ENCODE measurements around the gene CAMKK1.

The CAMKK1 gene

GRCh38 chr17:3821101-3821500, 71.8 kb downstream of the CAMKK1 start:
- H3K36me3 Mint-ChIP-seq: peaks cover 29% of the 10 kb centered on the region
- H3K9me3 Mint-ChIP-seq: no peaks in the 10 kb centered on the region
- no peak for DNase-seq (ENCODE audit: low spot score in 2 of 2)
- no peak overlapping the region for H3K27ac Mint-ChIP-seq
- no peaks in the 10 kb centered on the region for H3K27me3 Mint-ChIP-seq
- no peak overlapping the region for H3K4me3 Mint-ChIP-seq
- peaks cover 11% of the 10 kb centered on the region for H3K4me1 Mint-ChIP-seq
- no peak for ATAC-seq (ENCODE audit: low read depth)

- Mint-ChIP-seq H3K9me3 (no peaks in the 10 kb centered on the region), H3K4me1 (peaks cover 11% of the 10 kb centered on the region), H3K36me3 (peaks cover 36% of the 10 kb centered on the region), H3K4me3 (peak overlapping the region; percentile 59), H3K27me3 (no peaks in the 10 kb centered on the region), H3K27ac (peak overlapping the region; percentile 32)
- ATAC-seq (ENCODE audit: low read depth): peak; percentile 53
- DNase-seq (ENCODE audit: low spot score in 2 of 2): no peak
These were observed 74.1 kb downstream of the CAMKK1 start for GRCh38 chr17:3818786-3819185.

GRCh38 chr17:3817851-3818605, 74.8 kb downstream of the CAMKK1 start:
- H3K27ac Mint-ChIP-seq: peak overlapping the region; percentile 32
- no peaks in the 10 kb centered on the region for H3K9me3 Mint-ChIP-seq
- peaks cover 36% of the 10 kb centered on the region for H3K36me3 Mint-ChIP-seq
- H3K4me1 Mint-ChIP-seq: peaks cover 11% of the 10 kb centered on the region
- ATAC-seq (ENCODE audit: low read depth): no peak
- H3K27me3 Mint-ChIP-seq: no peaks in the 10 kb centered on the region
- no peak overlapping the region for H3K4me3 Mint-ChIP-seq
- DNase-seq (ENCODE audit: low spot score in 2 of 2): no peak

- DNase-seq (ENCODE audit: low spot score in 2 of 2): no peak
- Mint-ChIP-seq H3K27me3 (no peaks in the 10 kb centered on the region), H3K27ac (no peak overlapping the region), H3K9me3 (no peaks in the 10 kb centered on the region), H3K36me3 (peaks cover 36% of the 10 kb centered on the region), H3K4me3 (no peak overlapping the region), H3K4me1 (peaks cover 18% of the 10 kb centered on the region)
- ATAC-seq (ENCODE audit: low read depth): no peak
These were observed 76.9 kb downstream of the CAMKK1 start for GRCh38 chr17:3815925-3816324.

- Mint-ChIP-seq H3K9me3 (no peaks in the 10 kb centered on the region), H3K4me3 (no peak overlapping the region), H3K4me1 (peaks cover 26% of the 10 kb centered on the region), H3K36me3 (peaks cover 35% of the 10 kb centered on the region), H3K27me3 (no peaks in the 10 kb centered on the region), H3K27ac (no peak overlapping the region)
- DNase-seq (ENCODE audit: low spot score in 2 of 2) (no peak), ATAC-seq (ENCODE audit: low read depth) (no peak)
These were observed 77.7 kb downstream of the CAMKK1 start for GRCh38 chr17:3815122-3815521.

GRCh38 chr17:3814361-3814760, 78.5 kb downstream of the CAMKK1 start:
- DNase-seq (ENCODE audit: low spot score in 2 of 2) (no peak), ATAC-seq (ENCODE audit: low read depth) (no peak)
- H3K4me3 Mint-ChIP-seq: no peak overlapping the region
- peaks cover 33% of the 10 kb centered on the region for H3K36me3 Mint-ChIP-seq
- H3K4me1 Mint-ChIP-seq: peaks cover 32% of the 10 kb centered on the region
- peak overlapping the region; percentile 51 for H3K27ac Mint-ChIP-seq
- no peaks in the 10 kb centered on the region for H3K27me3 Mint-ChIP-seq
- H3K9me3 Mint-ChIP-seq: no peaks in the 10 kb centered on the region

GRCh38 chr17:3813171-3813570, 79.7 kb downstream of the CAMKK1 start:
- DNase-seq (ENCODE audit: low spot score in 2 of 2) (no peak), ATAC-seq (ENCODE audit: low read depth) (no peak)
- Mint-ChIP-seq H3K4me1 (peaks cover 27% of the 10 kb centered on the region), H3K27me3 (no peaks in the 10 kb centered on the region), H3K4me3 (no peak overlapping the region), H3K27ac (no peak overlapping the region), H3K9me3 (no peaks in the 10 kb centered on the region), H3K36me3 (peaks cover 28% of the 10 kb centered on the region)

- Mint-ChIP-seq H3K36me3 (peaks cover 29% of the 10 kb centered on the region), H3K4me3 (no peak overlapping the region), H3K27ac (no peak overlapping the region), H3K9me3 (no peaks in the 10 kb centered on the region), H3K27me3 (no peaks in the 10 kb centered on the region), H3K4me1 (peaks cover 27% of the 10 kb centered on the region)
- no peak for ATAC-seq (ENCODE audit: low read depth)
- no peak for DNase-seq (ENCODE audit: low spot score in 2 of 2)
These were observed 80.1 kb downstream of the CAMKK1 start for GRCh38 chr17:3812771-3813170.

GRCh38 chr17:3812284-3812683, 80.6 kb downstream of the CAMKK1 start:
- no peaks in the 10 kb centered on the region for H3K9me3 Mint-ChIP-seq
- H3K4me3 Mint-ChIP-seq: no peak overlapping the region
- DNase-seq (ENCODE audit: low spot score in 2 of 2) (no peak), ATAC-seq (ENCODE audit: low read depth) (no peak)
- H3K27ac Mint-ChIP-seq: no peak overlapping the region
- H3K36me3 Mint-ChIP-seq: peaks cover 29% of the 10 kb centered on the region
- no peaks in the 10 kb centered on the region for H3K27me3 Mint-ChIP-seq
- H3K4me1 Mint-ChIP-seq: peaks cover 27% of the 10 kb centered on the region

Measured in memory B cell (primary cell).